Liver (tissue), 9 donors: ENCODE data around the gene TTC23L. TPM values are rescaled to one million over a fixed set of nuclear protein-coding genes. Genes with fewer than 3 reads are reported as not detected.

Experiments used
- DNase-seq: peaks from one replicate; pipeline ENCODE4 v3.0.0-alpha.2; 2017; ENCODE audit warnings: low spot score
- H3K27ac ChIP-seq, 2 donors: one replicate each; pipeline ENCODE4 v1.7.0; 2013; ENCODE audit warnings: inconsistent platforms in 2 of 2, low read length in 2 of 2, control low read depth in 1 of 2, low read depth in 1 of 2, mild to moderate bottlenecking in 1 of 2
- H3K27me3 ChIP-seq, 4 donors: one replicate each; pipeline versions ENCODE4 v1.6.1 to v1.7.0; 2013; ENCODE audit warnings: low read length in 3 of 4, inconsistent platforms in 1 of 4, mild to moderate bottlenecking in 1 of 4, moderate library complexity in 1 of 4; ENCODE audit not compliant: control insufficient read depth in 4 of 4, insufficient read depth in 4 of 4
- H3K36me3 ChIP-seq, 4 donors: one replicate each; pipeline versions ENCODE4 v1.6.1 to v1.7.0; 2013; ENCODE audit warnings: low read length in 3 of 4, mild to moderate bottlenecking in 3 of 4, low read depth in 1 of 4, moderate library complexity in 1 of 4; ENCODE audit not compliant: control insufficient read depth in 4 of 4, insufficient read depth in 3 of 4
- H3K4me1 ChIP-seq, 4 donors: one replicate each; pipeline versions ENCODE4 v1.6.1 to v1.7.0; 2013; ENCODE audit warnings: low read length in 3 of 4, mild to moderate bottlenecking in 3 of 4, moderate library complexity in 1 of 4; ENCODE audit not compliant: control insufficient read depth in 4 of 4, insufficient read depth in 4 of 4
- H3K4me3 ChIP-seq, 3 donors: one replicate each; pipeline versions ENCODE4 v1.6.1 to v1.7.0; 2013; ENCODE audit warnings: low read length in 3 of 3, control low read depth in 1 of 3, low read depth in 1 of 3, mild to moderate bottlenecking in 1 of 3
- H3K9ac ChIP-seq, 2 donors: one replicate each; pipeline ENCODE4 v1.7.0; 2013; ENCODE audit warnings: low read length in 2 of 2, mild to moderate bottlenecking in 2 of 2, moderate library complexity in 2 of 2, control low read depth in 1 of 2, low read depth in 1 of 2
- H3K9me3 ChIP-seq, 4 donors: one replicate each; pipeline versions ENCODE4 v1.6.1 to v1.7.0; 2013; ENCODE audit warnings: low read length in 3 of 4; ENCODE audit not compliant: control insufficient read depth in 4 of 4
- EGR1 ChIP-seq, 2 donors: IDR thresholded peaks; 2 replicates each; pipeline ENCODE4 v1.6.1; 2016 to 2018; ENCODE audit warnings: antibody characterized with exemption in 2 of 2, low read depth in 2 of 2
- FOXA1 ChIP-seq: IDR thresholded peaks from 2 replicates; pipeline ENCODE4 v1.6.1; 2016; ENCODE audit warnings: antibody characterized with exemption
- FOXA2 ChIP-seq: IDR thresholded peaks from 2 replicates; pipeline ENCODE4 v1.6.1; 2016; ENCODE audit warnings: antibody characterized with exemption
- GABPA ChIP-seq, 2 donors: IDR thresholded peaks in 1 of 2; conservative IDR thresholded peaks in 1 of 2; 2 replicates each; pipeline ENCODE4 v1.6.1; 2016; ENCODE audit warnings: antibody characterized with exemption in 2 of 2, mild to moderate bottlenecking in 1 of 2, moderate library complexity in 1 of 2
- HNF4A ChIP-seq, 2 donors: conservative IDR thresholded peaks; 2 replicates each; pipeline ENCODE4 v1.6.1; 2016; ENCODE audit warnings: antibody characterized with exemption in 2 of 2, mild to moderate bottlenecking in 2 of 2
- JUND ChIP-seq, 2 donors: IDR thresholded peaks; 2 replicates each; pipeline ENCODE4 v1.6.1; 2016; ENCODE audit warnings: antibody characterized with exemption in 2 of 2
- NR2F2 ChIP-seq: IDR thresholded peaks from 2 replicates; pipeline ENCODE4 v1.6.1; 2016; ENCODE audit warnings: antibody characterized with exemption
- RXRA ChIP-seq, 2 donors: IDR thresholded peaks; 2 replicates each; pipeline ENCODE4 v1.6.1; 2017 to 2018; ENCODE audit warnings: antibody characterized with exemption in 2 of 2, mild to moderate bottlenecking in 1 of 2
- SP1 ChIP-seq: IDR thresholded peaks from 2 replicates; pipeline ENCODE4 v1.6.1; 2018; ENCODE audit warnings: antibody characterized with exemption, mild to moderate bottlenecking
- TAF1 ChIP-seq: conservative IDR thresholded peaks from 2 replicates; pipeline ENCODE4 v1.6.1; 2016; ENCODE audit warnings: antibody characterized with exemption, mild to moderate bottlenecking
- YY1 ChIP-seq: IDR thresholded peaks from 2 replicates; pipeline ENCODE4 v1.6.1; 2016; ENCODE audit warnings: antibody characterized with exemption, mild to moderate bottlenecking
- WGBS: extraction: QIAGEN DNeasy Blood & Tissue Kit; methylation state at CpG from one replicate; pipeline ENCODE4 v1.1.7; 2013; 5-methylcytosine and 5-hydroxymethylcytosine counted together
- polyA plus RNA-seq, 2 donors: library from polyadenylated mRNA; stranded (reverse) in 1 of 2; unstranded in 1 of 2; fragments of 200-250 nt in 1 of 2; fragments of >200 nt in 1 of 2; fragmentation: Nextera tagmentation in 1 of 2; extraction: Ambion mirVana in 1 of 2; gene quantifications; one replicate each; pipeline versions ENCODE4 v1.2.1 to v1.2.3, GENCODE V29; 2013 to 2015
- total RNA-seq, 2 donors: library from RNA; depleted of rRNA; stranded (reverse); fragments of >200 nt; gene quantifications; one replicate each; pipeline ENCODE4 v1.2.3, GENCODE V29; 2014
- TF ChIP-seq, protein P1 (sequence below): IDR thresholded peaks from 2 replicates; pipeline ENCODE4 v1.6.1; 2016; ENCODE audit warnings: antibody characterized with exemption, mild to moderate bottlenecking
- TF ChIP-seq, protein P2 (sequence below): IDR thresholded peaks from 2 replicates; pipeline ENCODE4 v1.6.1; 2016; ENCODE audit warnings: antibody characterized with exemption
- TF ChIP-seq, protein P3 (sequence below): IDR thresholded peaks from 2 replicates; pipeline ENCODE4 v1.6.1; 2016; ENCODE audit warnings: antibody characterized with exemption
- TF ChIP-seq, protein P4 (sequence below): fragments of 150-350 bp; IDR thresholded peaks from 2 replicates; pipeline ENCODE4 v1.5.1; 2017; ENCODE audit warnings: improper control_type of control experiment, low read depth, low read length; ENCODE audit not compliant: missing input control
- TF ChIP-seq, protein P5 (sequence below): IDR thresholded peaks from 2 replicates; pipeline ENCODE4 v1.6.1; 2016; ENCODE audit warnings: antibody characterized with exemption
- donor health status: healthy.
- donor health status: healthy.
- donor health status: healthy.
- donor health status: healthy.
- donor health status: healthy.

Gene TTC23L
- total and polyA plus RNA-seq, 4 donors = 0.03 to 0.19 (median 0.08) TPM; not detected in 1

DNA sequence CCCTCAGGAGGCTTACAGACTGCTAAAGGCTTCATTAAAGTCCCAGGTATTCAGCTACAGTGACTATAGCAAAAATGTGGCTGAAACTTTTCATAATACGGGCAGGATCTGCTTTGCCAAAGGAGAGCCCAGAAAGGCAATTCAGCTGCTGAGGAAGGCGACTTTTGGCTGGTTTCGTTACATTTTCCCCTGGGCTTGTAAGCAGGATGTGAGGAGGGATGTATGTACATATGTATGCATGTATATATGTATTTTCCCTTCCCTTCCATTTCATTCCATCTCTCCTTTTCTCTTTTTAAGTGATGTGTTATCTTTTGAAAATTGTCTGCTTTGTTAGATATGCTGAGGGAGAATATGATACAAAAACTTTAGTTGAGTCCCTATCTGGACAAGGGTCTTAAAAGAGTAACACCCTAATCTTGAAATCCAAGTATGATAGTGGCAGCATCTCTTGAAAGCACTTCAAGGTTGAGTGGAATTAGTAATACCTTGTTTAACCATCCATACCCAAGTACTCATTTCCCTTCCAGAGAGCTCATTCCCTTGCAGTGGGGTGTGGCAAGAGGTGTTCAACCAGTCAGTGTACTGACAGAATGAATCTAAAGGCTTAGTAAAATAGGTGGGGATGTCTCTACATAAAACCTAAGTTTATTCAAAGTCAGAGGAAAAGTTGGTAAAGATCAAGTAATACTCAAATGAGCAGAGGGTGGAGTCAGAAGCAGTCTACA is 47.6 kb downstream of the TTC23L start:
- H3K4me1 ChIP-seq = no peaks in the 10 kb centered on the region
- H3K27ac ChIP-seq = no peak overlapping the region
- H3K36me3 ChIP-seq = no peaks in the 10 kb centered on the region
- 92% methylated on average over 3 of the region's 3 CpGs for WGBS
- no peak for DNase-seq
- no peak overlapping the region for H3K9ac ChIP-seq
- H3K27me3 ChIP-seq = no peaks in the 10 kb centered on the region
- H3K4me3 ChIP-seq = no peak overlapping the region
- TF ChIP-seq YY1 (no peak), SP1 (no peak), NR2F2 (no peak), HNF4A (conservative IDR thresholded peaks at IDR 0.05) (no peak), RXRA (IDR thresholded peaks at IDR 0.05) (no peak), GABPA (IDR thresholded peaks at IDR 0.05 in 1 of 2, conservative IDR thresholded peaks at IDR 0.05 in 1 of 2) (no peak), EGR1 (IDR thresholded peaks at IDR 0.05; ENCODE audit: low read depth in 2 of 2) (no peak), FOXA1 (no peak)
- TF ChIP-seq, protein P1, sequence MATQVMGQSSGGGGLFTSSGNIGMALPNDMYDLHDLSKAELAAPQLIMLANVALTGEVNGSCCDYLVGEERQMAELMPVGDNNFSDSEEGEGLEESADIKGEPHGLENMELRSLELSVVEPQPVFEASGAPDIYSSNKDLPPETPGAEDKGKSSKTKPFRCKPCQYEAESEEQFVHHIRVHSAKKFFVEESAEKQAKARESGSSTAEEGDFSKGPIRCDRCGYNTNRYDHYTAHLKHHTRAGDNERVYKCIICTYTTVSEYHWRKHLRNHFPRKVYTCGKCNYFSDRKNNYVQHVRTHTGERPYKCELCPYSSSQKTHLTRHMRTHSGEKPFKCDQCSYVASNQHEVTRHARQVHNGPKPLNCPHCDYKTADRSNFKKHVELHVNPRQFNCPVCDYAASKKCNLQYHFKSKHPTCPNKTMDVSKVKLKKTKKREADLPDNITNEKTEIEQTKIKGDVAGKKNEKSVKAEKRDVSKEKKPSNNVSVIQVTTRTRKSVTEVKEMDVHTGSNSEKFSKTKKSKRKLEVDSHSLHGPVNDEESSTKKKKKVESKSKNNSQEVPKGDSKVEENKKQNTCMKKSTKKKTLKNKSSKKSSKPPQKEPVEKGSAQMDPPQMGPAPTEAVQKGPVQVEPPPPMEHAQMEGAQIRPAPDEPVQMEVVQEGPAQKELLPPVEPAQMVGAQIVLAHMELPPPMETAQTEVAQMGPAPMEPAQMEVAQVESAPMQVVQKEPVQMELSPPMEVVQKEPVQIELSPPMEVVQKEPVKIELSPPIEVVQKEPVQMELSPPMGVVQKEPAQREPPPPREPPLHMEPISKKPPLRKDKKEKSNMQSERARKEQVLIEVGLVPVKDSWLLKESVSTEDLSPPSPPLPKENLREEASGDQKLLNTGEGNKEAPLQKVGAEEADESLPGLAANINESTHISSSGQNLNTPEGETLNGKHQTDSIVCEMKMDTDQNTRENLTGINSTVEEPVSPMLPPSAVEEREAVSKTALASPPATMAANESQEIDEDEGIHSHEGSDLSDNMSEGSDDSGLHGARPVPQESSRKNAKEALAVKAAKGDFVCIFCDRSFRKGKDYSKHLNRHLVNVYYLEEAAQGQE = no peak
- TF ChIP-seq, protein P2, sequence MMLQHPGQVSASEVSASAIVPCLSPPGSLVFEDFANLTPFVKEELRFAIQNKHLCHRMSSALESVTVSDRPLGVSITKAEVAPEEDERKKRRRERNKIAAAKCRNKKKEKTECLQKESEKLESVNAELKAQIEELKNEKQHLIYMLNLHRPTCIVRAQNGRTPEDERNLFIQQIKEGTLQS = no peak
- TF ChIP-seq, protein P3, sequence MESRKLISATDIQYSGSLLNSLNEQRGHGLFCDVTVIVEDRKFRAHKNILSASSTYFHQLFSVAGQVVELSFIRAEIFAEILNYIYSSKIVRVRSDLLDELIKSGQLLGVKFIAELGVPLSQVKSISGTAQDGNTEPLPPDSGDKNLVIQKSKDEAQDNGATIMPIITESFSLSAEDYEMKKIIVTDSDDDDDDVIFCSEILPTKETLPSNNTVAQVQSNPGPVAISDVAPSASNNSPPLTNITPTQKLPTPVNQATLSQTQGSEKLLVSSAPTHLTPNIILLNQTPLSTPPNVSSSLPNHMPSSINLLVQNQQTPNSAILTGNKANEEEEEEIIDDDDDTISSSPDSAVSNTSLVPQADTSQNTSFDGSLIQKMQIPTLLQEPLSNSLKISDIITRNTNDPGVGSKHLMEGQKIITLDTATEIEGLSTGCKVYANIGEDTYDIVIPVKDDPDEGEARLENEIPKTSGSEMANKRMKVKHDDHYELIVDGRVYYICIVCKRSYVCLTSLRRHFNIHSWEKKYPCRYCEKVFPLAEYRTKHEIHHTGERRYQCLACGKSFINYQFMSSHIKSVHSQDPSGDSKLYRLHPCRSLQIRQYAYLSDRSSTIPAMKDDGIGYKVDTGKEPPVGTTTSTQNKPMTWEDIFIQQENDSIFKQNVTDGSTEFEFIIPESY = no peak
- TF ChIP-seq, protein P4, sequence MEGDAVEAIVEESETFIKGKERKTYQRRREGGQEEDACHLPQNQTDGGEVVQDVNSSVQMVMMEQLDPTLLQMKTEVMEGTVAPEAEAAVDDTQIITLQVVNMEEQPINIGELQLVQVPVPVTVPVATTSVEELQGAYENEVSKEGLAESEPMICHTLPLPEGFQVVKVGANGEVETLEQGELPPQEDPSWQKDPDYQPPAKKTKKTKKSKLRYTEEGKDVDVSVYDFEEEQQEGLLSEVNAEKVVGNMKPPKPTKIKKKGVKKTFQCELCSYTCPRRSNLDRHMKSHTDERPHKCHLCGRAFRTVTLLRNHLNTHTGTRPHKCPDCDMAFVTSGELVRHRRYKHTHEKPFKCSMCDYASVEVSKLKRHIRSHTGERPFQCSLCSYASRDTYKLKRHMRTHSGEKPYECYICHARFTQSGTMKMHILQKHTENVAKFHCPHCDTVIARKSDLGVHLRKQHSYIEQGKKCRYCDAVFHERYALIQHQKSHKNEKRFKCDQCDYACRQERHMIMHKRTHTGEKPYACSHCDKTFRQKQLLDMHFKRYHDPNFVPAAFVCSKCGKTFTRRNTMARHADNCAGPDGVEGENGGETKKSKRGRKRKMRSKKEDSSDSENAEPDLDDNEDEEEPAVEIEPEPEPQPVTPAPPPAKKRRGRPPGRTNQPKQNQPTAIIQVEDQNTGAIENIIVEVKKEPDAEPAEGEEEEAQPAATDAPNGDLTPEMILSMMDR = no peak
- no peaks in the 10 kb centered on the region for H3K9me3 ChIP-seq

DNA sequence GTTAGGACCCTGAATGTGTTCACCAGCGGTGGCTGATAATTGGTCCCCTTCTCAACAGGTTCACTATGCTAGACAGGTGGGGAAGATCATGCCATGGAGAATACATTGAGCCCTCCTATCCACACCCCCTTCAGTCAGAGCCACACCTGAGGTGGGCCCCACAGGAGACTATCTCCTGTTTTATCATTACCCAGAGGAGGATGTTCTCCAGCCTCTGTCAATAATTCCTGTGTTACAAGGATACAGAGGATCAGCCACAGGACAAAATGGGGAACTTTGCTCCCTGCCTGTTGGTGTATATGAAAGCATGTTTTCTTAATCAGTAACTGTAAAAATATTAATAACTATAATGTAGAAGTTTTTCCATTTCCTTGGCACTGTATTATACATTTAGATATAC is 50.4 kb downstream of the TTC23L start:
- Histone ChIP-seq H3K9ac (no peak overlapping the region), H3K27me3 (no peaks in the 10 kb centered on the region), H3K4me3 (no peak overlapping the region), H3K9me3 (no peaks in the 10 kb centered on the region), H3K36me3 (no peaks in the 10 kb centered on the region), H3K27ac (no peak overlapping the region), H3K4me1 (no peaks in the 10 kb centered on the region)
- 89% methylated on average over 1 of the region's 1 CpG for WGBS
- no peak for TF ChIP-seq JUND (IDR thresholded peaks at IDR 0.05)
- no peak for TF ChIP-seq TAF1
- TF ChIP-seq, protein P5, sequence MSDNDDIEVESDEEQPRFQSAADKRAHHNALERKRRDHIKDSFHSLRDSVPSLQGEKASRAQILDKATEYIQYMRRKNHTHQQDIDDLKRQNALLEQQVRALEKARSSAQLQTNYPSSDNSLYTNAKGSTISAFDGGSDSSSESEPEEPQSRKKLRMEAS = no peak
- no peak for TF ChIP-seq HNF4A (conservative IDR thresholded peaks at IDR 0.05)
- no peak for TF ChIP-seq FOXA1
- TF ChIP-seq, protein P2 = no peak
- no peak for TF ChIP-seq FOXA2
- no peak for DNase-seq
